H9 (cell line): ENCODE results near the gene AGBL4. TPM values are rescaled to one million over a fixed set of nuclear protein-coding genes. Genes with fewer than 3 reads are reported as not detected.
A peak's percentile ranks its signal among the peaks of the same experiment; 100 is the strongest.

Experiments
- DNase-seq: peaks from one replicate; pipeline ENCODE4 v3.0.0-alpha.2; 2017
- H2AFZ ChIP-seq: one replicate; pipeline ENCODE4 v1.6.1; 2013; ENCODE audit warnings: mild to moderate bottlenecking, low read length, control low read depth, moderate library complexity
- H2AK5ac ChIP-seq: 2 replicates; pipeline ENCODE4 v1.6.1; 2013; ENCODE audit warnings: low read length, control low read depth, mixed read lengths; ENCODE audit not compliant: insufficient read length
- H2BK120ac ChIP-seq: one replicate; pipeline ENCODE4 v1.6.1; 2013; ENCODE audit warnings: low read depth, mild to moderate bottlenecking, low read length, control low read depth, inconsistent platforms; ENCODE audit not compliant: poor library complexity, severe bottlenecking
- H2BK12ac ChIP-seq: 2 replicates; pipeline ENCODE4 v1.6.1; 2013; ENCODE audit warnings: low read length, control low read depth, mixed read lengths, low read depth; ENCODE audit not compliant: insufficient read length
- H2BK15ac ChIP-seq: 2 replicates; pipeline ENCODE4 v1.6.1; 2013; ENCODE audit warnings: low read depth, low read length, control low read depth
- H2BK20ac ChIP-seq: one replicate; pipeline ENCODE4 v1.6.1; 2013; ENCODE audit warnings: low read depth, mild to moderate bottlenecking, low read length, control low read depth, inconsistent platforms; ENCODE audit not compliant: poor library complexity, severe bottlenecking
- H2BK5ac ChIP-seq: 2 replicates; pipeline ENCODE4 v1.6.1; 2013; ENCODE audit warnings: low read length, control low read depth, mixed read lengths; ENCODE audit not compliant: insufficient read length
- H3K14ac ChIP-seq: 2 replicates; pipeline ENCODE4 v1.6.1; 2013; ENCODE audit warnings: low read length, control low read depth; ENCODE audit not compliant: insufficient read depth
- H3K18ac ChIP-seq: 2 replicates; pipeline ENCODE4 v1.6.1; 2013; ENCODE audit warnings: low read depth, mild to moderate bottlenecking, mixed read lengths, low read length, control low read depth; ENCODE audit not compliant: insufficient read length
- H3K23ac ChIP-seq: 2 replicates; pipeline ENCODE4 v1.6.1; 2013; ENCODE audit warnings: low read length, control low read depth, mixed read lengths, low read depth; ENCODE audit not compliant: insufficient read length
- H3K23me2 ChIP-seq: 2 replicates; pipeline ENCODE4 v1.6.1; 2013; ENCODE audit warnings: low read depth, mild to moderate bottlenecking, mixed read lengths, low read length, control low read depth; ENCODE audit not compliant: insufficient read length, poor library complexity, severe bottlenecking
- H3K27ac ChIP-seq: 2 replicates; pipeline ENCODE4 v1.5.1; 2013; ENCODE audit warnings: low read length, control low read depth, mixed read lengths, low read depth; ENCODE audit not compliant: insufficient read length
- H3K27me3 ChIP-seq: 2 replicates; pipeline ENCODE4 v1.6.1; 2013; ENCODE audit warnings: low read length, control low read depth, inconsistent platforms; ENCODE audit not compliant: insufficient read depth
- H3K4ac ChIP-seq: 2 replicates; pipeline ENCODE4 v1.6.1; 2013; ENCODE audit warnings: low read depth, mild to moderate bottlenecking, control low read depth, inconsistent platforms, low read length, moderate library complexity
- H3K4me1 ChIP-seq: 2 replicates; pipeline ENCODE4 v1.6.1; 2013; ENCODE audit warnings: low read length, control low read depth, inconsistent platforms; ENCODE audit not compliant: insufficient read depth
- H3K4me2 ChIP-seq: 2 replicates; pipeline ENCODE4 v1.6.1; 2013; ENCODE audit warnings: low read length, control low read depth, mixed read lengths; ENCODE audit not compliant: insufficient read length, insufficient read depth
- H3K56ac ChIP-seq: 2 replicates; pipeline ENCODE4 v1.6.1; 2013; ENCODE audit warnings: low read depth, mild to moderate bottlenecking, mixed read lengths, low read length, control low read depth; ENCODE audit not compliant: insufficient read length
- H3K79me1 ChIP-seq: 2 replicates; pipeline ENCODE4 v1.6.1; 2013; ENCODE audit warnings: low read depth, mild to moderate bottlenecking, moderate library complexity, low read length, control low read depth, inconsistent platforms; ENCODE audit not compliant: insufficient read depth, poor library complexity, severe bottlenecking
- H3K79me2 ChIP-seq: 2 replicates; pipeline ENCODE4 v1.6.1; 2013; ENCODE audit warnings: low read length, control low read depth, inconsistent platforms; ENCODE audit not compliant: insufficient read depth
- H3K9ac ChIP-seq: 2 replicates; pipeline ENCODE4 v1.6.1; 2013; ENCODE audit warnings: low read length, control low read depth, mixed read lengths; ENCODE audit not compliant: insufficient read length; ENCODE audit errors: extremely low read depth
- H3K9me3 ChIP-seq: one replicate; pipeline ENCODE4 v1.6.1; 2013; ENCODE audit warnings: low read depth, low read length, inconsistent platforms; ENCODE audit not compliant: control insufficient read depth
- H3T11ph ChIP-seq: one replicate; pipeline ENCODE4 v1.6.1; 2013; ENCODE audit warnings: mild to moderate bottlenecking, low read length, control low read depth, inconsistent platforms
- H4K20me1 ChIP-seq: one replicate; pipeline ENCODE4 v1.6.1; 2013; ENCODE audit not compliant: control insufficient read depth, insufficient read length, insufficient read depth
- H4K5ac ChIP-seq: 2 replicates; pipeline ENCODE4 v1.6.1; 2013; ENCODE audit warnings: low read depth, mild to moderate bottlenecking, mixed read lengths, low read length, control low read depth; ENCODE audit not compliant: insufficient read length
- H4K8ac ChIP-seq: replicated peaks from 2 replicates; pipeline ENCODE4 v1.6.1; 2013; ENCODE audit warnings: low read length, control low read depth, mixed read lengths, low read depth; ENCODE audit not compliant: insufficient read length
- H4K91ac ChIP-seq: 2 replicates; pipeline ENCODE4 v1.6.1; 2013; ENCODE audit warnings: low read depth, mild to moderate bottlenecking, moderate library complexity, mixed read lengths, low read length, control low read depth; ENCODE audit not compliant: insufficient read length
- H3K27ac Mint-ChIP-seq, 3 experiments: 2 replicates in 2 of 3; 3 replicates in 1 of 3; pipeline ENCODE4 v1.8.0; 2020 to 2021; ENCODE audit warnings: mixed read lengths in 3 of 3, mild to moderate bottlenecking in 1 of 3, moderate library complexity in 1 of 3
- H3K27me3 Mint-ChIP-seq: 2 replicates; pipeline ENCODE4 v1.8.0; 2021; ENCODE audit warnings: low read depth, mild to moderate bottlenecking, moderate library complexity, mixed read lengths
- H3K36me3 Mint-ChIP-seq, 3 experiments: 2 replicates in 2 of 3; 3 replicates in 1 of 3; pipeline ENCODE4 v1.8.0; 2020 to 2021; ENCODE audit warnings: low read depth in 3 of 3, mixed read lengths in 3 of 3; ENCODE audit not compliant: insufficient read depth in 1 of 3
- H3K4me1 Mint-ChIP-seq, 2 experiments: 2 replicates each; pipeline ENCODE4 v1.8.0; 2020; ENCODE audit warnings: mixed read lengths in 2 of 2
- H3K4me3 Mint-ChIP-seq, 2 experiments: 2 replicates in 1 of 2; 3 replicates in 1 of 2; pipeline ENCODE4 v1.8.0; 2020 to 2021; ENCODE audit warnings: mild to moderate bottlenecking in 2 of 2, mixed read lengths in 2 of 2, moderate library complexity in 1 of 2
- H3K9me3 Mint-ChIP-seq, 2 experiments: 2 replicates in 1 of 2; 3 replicates in 1 of 2; pipeline ENCODE4 v1.8.0; 2020; ENCODE audit warnings: mild to moderate bottlenecking in 2 of 2, mixed read lengths in 2 of 2, moderate library complexity in 1 of 2
- WGBS: extraction: QIAGEN DNeasy Blood & Tissue Kit; methylation state at CpG from one replicate; pipeline ENCODE4 v1.1.7; 2013; ENCODE audit warnings: missing lambda C conversion rate, low lambda C conversion rate, mixed read lengths; ENCODE audit not compliant: insufficient read length; ENCODE audit errors: extremely low coverage; 5-methylcytosine and 5-hydroxymethylcytosine counted together
- total RNA-seq: library from RNA; stranded (reverse); gene quantifications from 2 replicates; pipeline ENCODE4 v1.2.1, GENCODE V29; 2021
- TF ChIP-seq, protein P1 (sequence below): fragments of 200-600 bp; sonication (generic); conservative IDR thresholded peaks from 3 replicates; pipeline ENCODE4 v1.8.0; 2021; ENCODE audit warnings: antibody characterized with exemption, mild to moderate bottlenecking

The AGBL4 gene
- total RNA-seq, 1 experiment from 2014 or later: not detected

DNA sequence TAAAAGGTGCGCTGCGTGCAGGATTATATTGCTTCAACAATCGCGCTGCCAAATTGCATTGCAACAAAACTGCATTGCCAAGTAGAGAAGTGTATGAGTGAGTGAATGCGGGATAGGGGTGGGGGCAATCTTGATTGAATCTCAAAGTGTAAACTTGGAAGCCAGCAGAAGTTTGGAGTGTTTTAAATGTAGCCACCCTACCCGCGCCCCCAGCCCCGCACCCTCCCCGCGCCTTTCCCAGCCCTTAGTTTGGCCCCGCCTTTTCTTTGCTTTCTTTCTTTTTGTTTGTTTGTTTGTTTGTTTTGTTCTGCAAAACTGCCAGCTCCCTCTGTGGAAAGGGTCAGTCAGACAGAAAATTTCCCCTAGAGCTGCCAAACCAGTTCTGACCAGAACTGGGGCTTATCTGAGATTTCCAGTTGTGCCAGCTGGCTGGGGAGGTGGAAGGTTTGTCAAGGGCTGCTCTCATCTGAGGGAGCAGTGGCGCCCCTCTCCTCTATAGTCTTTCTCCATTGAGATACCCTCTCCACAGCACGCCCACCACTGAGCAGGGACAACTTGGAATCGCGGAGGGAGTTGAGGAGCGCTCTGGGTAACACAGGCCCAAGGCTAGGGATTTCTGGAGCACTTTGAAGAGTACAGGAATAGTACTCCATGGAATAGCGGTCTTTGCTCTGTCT, 1246.4 kb downstream of the AGBL4 start:
- no peak overlapping the region for H3K14ac ChIP-seq
- H3K79me1 ChIP-seq: no peaks in the 10 kb centered on the region
- H4K5ac ChIP-seq: no peak overlapping the region
- H2BK20ac ChIP-seq: no peak overlapping the region
- DNase-seq: peak; percentile 34
- H2BK5ac ChIP-seq: no peak overlapping the region
- H3K56ac ChIP-seq: no peak overlapping the region
- H3K9me3 ChIP-seq: no peaks in the 10 kb centered on the region
- peak overlapping the region; percentile 77 to 88 for H3K4me3 Mint-ChIP-seq
- H4K91ac ChIP-seq: no peak overlapping the region
- no peaks in the 10 kb centered on the region for H4K20me1 ChIP-seq
- no peak overlapping the region for H2AK5ac ChIP-seq
- no peak overlapping the region for H4K8ac ChIP-seq
- H3T11ph ChIP-seq: no peak overlapping the region
- peak overlapping the region; percentile 39 for H3K4me2 ChIP-seq
- H3K27me3 Mint-ChIP-seq: peaks cover 16% of the 10 kb centered on the region
- no peak overlapping the region for H3K4ac ChIP-seq
- no peaks in the 10 kb centered on the region for H3K27me3 ChIP-seq
- no peak overlapping the region for H2BK12ac ChIP-seq
- H3K27ac Mint-ChIP-seq: peak overlapping the region in 2 of 3 experiments; percentile 8 to 33; a peak in 3 of 7 replicates
- no peak overlapping the region for H3K27ac ChIP-seq
- peaks cover 10% of the 10 kb centered on the region for H3K23me2 ChIP-seq
- peak overlapping the region; percentile 91 for H2AFZ ChIP-seq
- WGBS: no CpG with 5 or more reads among the region's 17 CpGs
- no peak overlapping the region for H2BK15ac ChIP-seq
- no peaks in the 10 kb centered on the region; the same call in 1 of the 2 replicates for H3K79me2 ChIP-seq
- no peaks in the 10 kb centered on the region for H3K9me3 Mint-ChIP-seq
- H3K18ac ChIP-seq: no peak overlapping the region
- no peak overlapping the region for H3K23ac ChIP-seq
- peak overlapping the region; percentile 59 for H3K9ac ChIP-seq
- H2BK120ac ChIP-seq: no peak overlapping the region
- peaks cover 8 to 18% of the 10 kb centered on the region in 2 experiments for H3K4me1 Mint-ChIP-seq
- TF ChIP-seq, protein P1, sequence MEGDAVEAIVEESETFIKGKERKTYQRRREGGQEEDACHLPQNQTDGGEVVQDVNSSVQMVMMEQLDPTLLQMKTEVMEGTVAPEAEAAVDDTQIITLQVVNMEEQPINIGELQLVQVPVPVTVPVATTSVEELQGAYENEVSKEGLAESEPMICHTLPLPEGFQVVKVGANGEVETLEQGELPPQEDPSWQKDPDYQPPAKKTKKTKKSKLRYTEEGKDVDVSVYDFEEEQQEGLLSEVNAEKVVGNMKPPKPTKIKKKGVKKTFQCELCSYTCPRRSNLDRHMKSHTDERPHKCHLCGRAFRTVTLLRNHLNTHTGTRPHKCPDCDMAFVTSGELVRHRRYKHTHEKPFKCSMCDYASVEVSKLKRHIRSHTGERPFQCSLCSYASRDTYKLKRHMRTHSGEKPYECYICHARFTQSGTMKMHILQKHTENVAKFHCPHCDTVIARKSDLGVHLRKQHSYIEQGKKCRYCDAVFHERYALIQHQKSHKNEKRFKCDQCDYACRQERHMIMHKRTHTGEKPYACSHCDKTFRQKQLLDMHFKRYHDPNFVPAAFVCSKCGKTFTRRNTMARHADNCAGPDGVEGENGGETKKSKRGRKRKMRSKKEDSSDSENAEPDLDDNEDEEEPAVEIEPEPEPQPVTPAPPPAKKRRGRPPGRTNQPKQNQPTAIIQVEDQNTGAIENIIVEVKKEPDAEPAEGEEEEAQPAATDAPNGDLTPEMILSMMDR: no peak
- no peaks in the 10 kb centered on the region for H3K4me1 ChIP-seq
- peaks cover 0 to 17% (median 9%) of the 10 kb centered on the region in 3 experiments; a peak in 4 of 7 replicates for H3K36me3 Mint-ChIP-seq
